Measurements from ENCODE around the gene FAM3D. TPM values are rescaled to one million over a fixed set of nuclear protein-coding genes. Genes with fewer than 3 reads are reported as not detected.
"Not testable (repeated sequence)": the region's sequence is repeated elsewhere in the genome, so short reads cannot be mapped to it uniquely, and the experiment has no call there.

Gene FAM3D
- polyA plus RNA-seq, 3 donors = 0.28 to 1.9 (median 0.71) TPM

- Histone ChIP-seq H3K4me1 (ENCODE audit: control insufficient read depth in 1 of 2, insufficient read depth in 2 of 2, low read length in 2 of 2) (no peaks in the 10 kb centered on the region), H4K20me1 (ENCODE audit: insufficient read depth, low read length) (no peaks in the 10 kb centered on the region), H3K36me3 (replicated peaks in 1 of 2; ENCODE audit: control insufficient read depth in 1 of 2, insufficient read depth in 2 of 2, low read length in 2 of 2) (no peaks in the 10 kb centered on the region), H3K9me3 (replicated peaks in 1 of 2; ENCODE audit: control insufficient read depth in 1 of 2, insufficient read depth in 1 of 2, low read length in 2 of 2) (peaks cover 8 to 11% of the 10 kb centered on the region in 2 donors), H3K79me2 (ENCODE audit: insufficient read depth, low read length) (no peaks in the 10 kb centered on the region), H3K9ac (ENCODE audit: insufficient read depth, low read length, poor library complexity, severe bottlenecking) (no peak overlapping the region), H3K27me3 (ENCODE audit: control insufficient read depth in 2 of 2, insufficient read depth in 2 of 2, low read length in 2 of 2) (no peaks in the 10 kb centered on the region), H3K4me3 (replicated peaks in 1 of 3; ENCODE audit: low read depth in 2 of 3, low read length in 3 of 3) (no peak overlapping the region), H3K27ac (ENCODE audit: low read depth in 1 of 2, low read length in 2 of 2) (no peak overlapping the region), H2AFZ (ENCODE audit: insufficient read depth, low read depth, low read length, poor library complexity, severe bottlenecking) (no peak overlapping the region), H3K4me2 (replicated peaks; ENCODE audit: extremely low read depth, low read length, poor library complexity, severe bottlenecking) (no peak overlapping the region)
- intact Hi-C loops (cut with micrococcal nuclease) = no loop called here
- peaks cover 6 to 19% (median 9%) of the 10 kb centered on the region in 7 donors for H3K9me3 Mint-ChIP-seq
- peaks cover 0 to 4% (median 0%) of the 10 kb centered on the region in 3 donors for H3K27me3 Mint-ChIP-seq (ENCODE audit: low read depth in 3 of 3)
- H3K36me3 Mint-ChIP-seq = no peaks in the 10 kb centered on the region
- peaks cover 25% of the 10 kb centered on the region for H3K4me1 Mint-ChIP-seq
- DNase-seq = no peak
- TF ChIP-seq CTCF (IDR thresholded peaks at IDR 0.05) = no peak
- no peak overlapping the region for H3K4me3 Mint-ChIP-seq
- WGBS (ENCODE audit: insufficient coverage) = no CpG with 5 or more reads among the region's 1 CpG
- no peak overlapping the region for H3K27ac Mint-ChIP-seq
These were observed 29.5 kb upstream of the FAM3D start for GRCh38 chr3:58696093-58696492.

GRCh38 chr3:58695284-58695683, 28.7 kb upstream of the FAM3D start:
- H3K36me3 ChIP-seq (replicated peaks in 1 of 2; ENCODE audit: control insufficient read depth in 1 of 2, insufficient read depth in 2 of 2, low read length in 2 of 2); H3K27me3 Mint-ChIP-seq (ENCODE audit: low read depth in 3 of 3); H3K79me2 ChIP-seq (ENCODE audit: insufficient read depth, low read length); H2AFZ ChIP-seq (ENCODE audit: insufficient read depth, low read depth, low read length, poor library complexity, severe bottlenecking); H3K27ac Mint-ChIP-seq; H3K4me2 ChIP-seq (replicated peaks; ENCODE audit: extremely low read depth, low read length, poor library complexity, severe bottlenecking); H3K4me3 Mint-ChIP-seq; intact Hi-C loops (cut with micrococcal nuclease); H3K9ac ChIP-seq (ENCODE audit: insufficient read depth, low read length, poor library complexity, severe bottlenecking); H3K27ac ChIP-seq (ENCODE audit: low read depth in 1 of 2, low read length in 2 of 2); DNase-seq; H4K20me1 ChIP-seq (ENCODE audit: insufficient read depth, low read length); H3K27me3 ChIP-seq (ENCODE audit: control insufficient read depth in 2 of 2, insufficient read depth in 2 of 2, low read length in 2 of 2); H3K4me1 ChIP-seq (ENCODE audit: control insufficient read depth in 1 of 2, insufficient read depth in 2 of 2, low read length in 2 of 2); H3K4me3 ChIP-seq (replicated peaks in 1 of 3; ENCODE audit: low read depth in 2 of 3, low read length in 3 of 3); H3K36me3 Mint-ChIP-seq: not testable (repeated sequence)
- Mint-ChIP-seq H3K9me3 (peaks cover 6 to 24% (median 15%) of the 10 kb centered on the region in 7 donors), H3K4me1 (peaks cover 25% of the 10 kb centered on the region)
- peaks cover 14 to 19% of the 10 kb centered on the region in 2 donors for H3K9me3 ChIP-seq (replicated peaks in 1 of 2; ENCODE audit: control insufficient read depth in 1 of 2, insufficient read depth in 1 of 2, low read length in 2 of 2)
- WGBS (ENCODE audit: insufficient coverage) = 90% methylated on average over 4 of the region's 4 CpGs
